ENCODE results near the gene G3BP2. TPM values are rescaled to one million over a fixed set of nuclear protein-coding genes. Genes with fewer than 3 reads are reported as not detected.

The G3BP2 gene
- polyA plus RNA-seq, 1 donor from 2014 or later = 332 TPM

DNA sequence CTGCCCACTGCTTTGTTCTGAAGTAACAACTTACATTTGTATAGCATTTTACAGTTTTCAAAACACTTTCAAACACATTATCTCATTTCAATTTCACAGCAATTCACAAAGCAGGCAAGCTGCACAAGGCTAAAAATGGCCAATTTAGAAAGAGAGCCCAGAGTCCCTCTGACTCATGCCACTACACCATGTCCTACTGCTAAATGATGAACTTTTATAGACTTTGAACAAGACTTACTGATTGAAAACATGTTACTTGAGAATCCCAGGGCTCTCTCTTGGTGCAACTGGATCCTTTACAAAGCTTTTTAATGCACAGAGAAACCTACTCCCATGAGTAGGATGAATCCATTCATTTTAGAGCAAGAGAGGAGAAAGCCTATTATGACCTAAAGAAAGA, 5.8 kb upstream of the G3BP2 start:
- H2AFZ ChIP-seq (ENCODE audit: low read depth, low read length) = no peak overlapping the region
- no peaks in the 10 kb centered on the region for H4K20me1 ChIP-seq (ENCODE audit: insufficient read depth)
- H3F3A ChIP-seq (ENCODE audit: insufficient read depth, low read length, poor library complexity, severe bottlenecking) = peaks cover 4% of the 10 kb centered on the region
- H3K9me3 ChIP-seq (ENCODE audit: low read length) = no peaks in the 10 kb centered on the region
- H3K27ac ChIP-seq (ENCODE audit: low read length) = no peak overlapping the region
- no peaks in the 10 kb centered on the region for H3K36me3 ChIP-seq (ENCODE audit: insufficient read depth, low read length)
- H3K9me2 ChIP-seq (ENCODE audit: insufficient read depth, low read length) = no peaks in the 10 kb centered on the region
- H3K4me3 ChIP-seq (ENCODE audit: low read length) = no peak overlapping the region
- H3K9ac ChIP-seq (ENCODE audit: low read length) = no peak overlapping the region
- no peaks in the 10 kb centered on the region for H3K27me3 ChIP-seq (ENCODE audit: insufficient read depth, low read depth, low read length)
- TF ChIP-seq EZH2 (IDR thresholded peaks at IDR 0.05; ENCODE audit: borderline replicate concordance, insufficient read depth, low read length, poor library complexity, severe bottlenecking) (no peak), SMC3 (conservative IDR thresholded peaks at IDR 0.05; ENCODE audit: poor library complexity) (no peak), MXI1 (conservative IDR thresholded peaks at IDR 0.05; ENCODE audit: poor library complexity, severe bottlenecking) (no peak), TAF1 (IDR thresholded peaks at IDR 0.05; ENCODE audit: low read depth) (no peak), RAD21 (conservative IDR thresholded peaks at IDR 0.05) (no peak), EP300 (conservative IDR thresholded peaks at IDR 0.05; ENCODE audit: poor library complexity, severe bottlenecking) (no peak), POLR2AphosphoS5 (IDR thresholded peaks at IDR 0.05) (no peak)
- TF ChIP-seq, protein P1, sequence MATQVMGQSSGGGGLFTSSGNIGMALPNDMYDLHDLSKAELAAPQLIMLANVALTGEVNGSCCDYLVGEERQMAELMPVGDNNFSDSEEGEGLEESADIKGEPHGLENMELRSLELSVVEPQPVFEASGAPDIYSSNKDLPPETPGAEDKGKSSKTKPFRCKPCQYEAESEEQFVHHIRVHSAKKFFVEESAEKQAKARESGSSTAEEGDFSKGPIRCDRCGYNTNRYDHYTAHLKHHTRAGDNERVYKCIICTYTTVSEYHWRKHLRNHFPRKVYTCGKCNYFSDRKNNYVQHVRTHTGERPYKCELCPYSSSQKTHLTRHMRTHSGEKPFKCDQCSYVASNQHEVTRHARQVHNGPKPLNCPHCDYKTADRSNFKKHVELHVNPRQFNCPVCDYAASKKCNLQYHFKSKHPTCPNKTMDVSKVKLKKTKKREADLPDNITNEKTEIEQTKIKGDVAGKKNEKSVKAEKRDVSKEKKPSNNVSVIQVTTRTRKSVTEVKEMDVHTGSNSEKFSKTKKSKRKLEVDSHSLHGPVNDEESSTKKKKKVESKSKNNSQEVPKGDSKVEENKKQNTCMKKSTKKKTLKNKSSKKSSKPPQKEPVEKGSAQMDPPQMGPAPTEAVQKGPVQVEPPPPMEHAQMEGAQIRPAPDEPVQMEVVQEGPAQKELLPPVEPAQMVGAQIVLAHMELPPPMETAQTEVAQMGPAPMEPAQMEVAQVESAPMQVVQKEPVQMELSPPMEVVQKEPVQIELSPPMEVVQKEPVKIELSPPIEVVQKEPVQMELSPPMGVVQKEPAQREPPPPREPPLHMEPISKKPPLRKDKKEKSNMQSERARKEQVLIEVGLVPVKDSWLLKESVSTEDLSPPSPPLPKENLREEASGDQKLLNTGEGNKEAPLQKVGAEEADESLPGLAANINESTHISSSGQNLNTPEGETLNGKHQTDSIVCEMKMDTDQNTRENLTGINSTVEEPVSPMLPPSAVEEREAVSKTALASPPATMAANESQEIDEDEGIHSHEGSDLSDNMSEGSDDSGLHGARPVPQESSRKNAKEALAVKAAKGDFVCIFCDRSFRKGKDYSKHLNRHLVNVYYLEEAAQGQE (IDR thresholded peaks at IDR 0.05; ENCODE audit: borderline replicate concordance) = no peak
- TF ChIP-seq, protein P2, sequence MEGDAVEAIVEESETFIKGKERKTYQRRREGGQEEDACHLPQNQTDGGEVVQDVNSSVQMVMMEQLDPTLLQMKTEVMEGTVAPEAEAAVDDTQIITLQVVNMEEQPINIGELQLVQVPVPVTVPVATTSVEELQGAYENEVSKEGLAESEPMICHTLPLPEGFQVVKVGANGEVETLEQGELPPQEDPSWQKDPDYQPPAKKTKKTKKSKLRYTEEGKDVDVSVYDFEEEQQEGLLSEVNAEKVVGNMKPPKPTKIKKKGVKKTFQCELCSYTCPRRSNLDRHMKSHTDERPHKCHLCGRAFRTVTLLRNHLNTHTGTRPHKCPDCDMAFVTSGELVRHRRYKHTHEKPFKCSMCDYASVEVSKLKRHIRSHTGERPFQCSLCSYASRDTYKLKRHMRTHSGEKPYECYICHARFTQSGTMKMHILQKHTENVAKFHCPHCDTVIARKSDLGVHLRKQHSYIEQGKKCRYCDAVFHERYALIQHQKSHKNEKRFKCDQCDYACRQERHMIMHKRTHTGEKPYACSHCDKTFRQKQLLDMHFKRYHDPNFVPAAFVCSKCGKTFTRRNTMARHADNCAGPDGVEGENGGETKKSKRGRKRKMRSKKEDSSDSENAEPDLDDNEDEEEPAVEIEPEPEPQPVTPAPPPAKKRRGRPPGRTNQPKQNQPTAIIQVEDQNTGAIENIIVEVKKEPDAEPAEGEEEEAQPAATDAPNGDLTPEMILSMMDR (IDR thresholded peaks at IDR 0.05; ENCODE audit: poor library complexity, severe bottlenecking) = no peak
- no peak overlapping the region for H3K4me2 ChIP-seq (ENCODE audit: low read length)
- no peaks in the 10 kb centered on the region for H3K79me2 ChIP-seq (replicated peaks; ENCODE audit: insufficient read depth, low read length)

DNA sequence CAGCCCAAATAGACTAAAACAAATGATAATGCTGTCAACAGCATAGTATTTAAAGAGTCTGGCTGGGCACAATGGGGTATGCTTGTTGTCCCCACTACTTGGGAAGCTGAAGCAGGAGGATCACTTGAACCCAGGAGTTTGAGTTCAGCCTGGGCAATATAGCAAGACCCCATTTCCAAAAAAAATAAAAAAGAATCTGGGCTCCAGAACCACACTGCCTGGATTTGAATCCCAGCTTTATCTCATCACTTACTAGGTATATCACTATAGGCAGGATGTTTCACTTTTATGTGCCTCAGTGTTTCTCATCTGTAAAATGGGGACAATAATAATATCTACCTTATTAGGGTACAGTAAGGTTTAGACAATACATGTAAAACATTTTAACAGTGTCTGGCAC, 5.3 kb upstream of the G3BP2 start:
- Histone ChIP-seq H3K4me2 (ENCODE audit: low read length) (no peak overlapping the region), H4K20me1 (ENCODE audit: insufficient read depth) (no peaks in the 10 kb centered on the region), H3F3A (ENCODE audit: insufficient read depth, low read length, poor library complexity, severe bottlenecking) (peaks cover 5% of the 10 kb centered on the region), H3K9me2 (ENCODE audit: insufficient read depth, low read length) (no peaks in the 10 kb centered on the region), H3K9me3 (ENCODE audit: low read length) (no peaks in the 10 kb centered on the region), H3K9ac (ENCODE audit: low read length) (no peak overlapping the region), H3K27me3 (ENCODE audit: insufficient read depth, low read depth, low read length) (no peaks in the 10 kb centered on the region), H3K79me2 (replicated peaks; ENCODE audit: insufficient read depth, low read length) (no peaks in the 10 kb centered on the region), H3K4me3 (ENCODE audit: low read length) (no peak overlapping the region), H2AFZ (ENCODE audit: low read depth, low read length) (no peak overlapping the region), H3K36me3 (ENCODE audit: insufficient read depth, low read length) (no peaks in the 10 kb centered on the region), H3K27ac (ENCODE audit: low read length) (no peak overlapping the region)
- TF ChIP-seq MXI1 (conservative IDR thresholded peaks at IDR 0.05; ENCODE audit: poor library complexity, severe bottlenecking) = no peak

DNA sequence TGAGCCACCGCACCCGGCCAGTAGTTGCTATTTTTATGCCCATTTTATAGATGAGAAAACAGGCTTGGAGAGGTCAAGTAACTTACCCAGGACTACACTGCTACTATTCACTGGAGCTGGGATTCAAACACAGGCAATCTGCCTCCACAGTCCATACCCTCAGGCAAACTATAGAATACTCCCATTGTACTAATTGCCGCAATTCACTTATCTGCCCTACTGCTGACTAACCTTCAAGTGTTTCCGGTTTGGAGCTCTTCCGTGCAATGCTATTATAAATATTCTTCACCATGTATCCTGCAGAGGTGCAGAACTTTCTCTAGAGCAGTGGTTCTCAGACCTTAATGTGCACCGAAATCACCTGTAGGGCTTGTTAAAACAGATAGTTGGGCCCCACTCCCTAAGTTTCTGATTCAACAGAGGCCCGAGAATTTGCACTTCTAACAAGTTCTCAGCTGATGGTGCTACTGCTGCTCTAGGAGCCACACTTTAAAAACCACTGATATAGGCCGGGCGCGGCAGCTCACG, 1.9 kb upstream of the G3BP2 start:
- Histone ChIP-seq H3K27me3 (ENCODE audit: insufficient read depth, low read depth, low read length) (no peaks in the 10 kb centered on the region), H4K20me1 (ENCODE audit: insufficient read depth) (peaks cover 13% of the 10 kb centered on the region), H3K4me2 (ENCODE audit: low read length) (no peak overlapping the region), H3K27ac (ENCODE audit: low read length) (no peak overlapping the region), H3K9me3 (ENCODE audit: low read length) (no peaks in the 10 kb centered on the region), H3K79me2 (replicated peaks; ENCODE audit: insufficient read depth, low read length) (peaks cover 23% of the 10 kb centered on the region), H3K9ac (ENCODE audit: low read length) (no peak overlapping the region), H3F3A (ENCODE audit: insufficient read depth, low read length, poor library complexity, severe bottlenecking) (peaks cover 10% of the 10 kb centered on the region), H3K36me3 (ENCODE audit: insufficient read depth, low read length) (no peaks in the 10 kb centered on the region), H2AFZ (ENCODE audit: low read depth, low read length) (no peak overlapping the region), H3K4me3 (ENCODE audit: low read length) (no peak overlapping the region), H3K9me2 (ENCODE audit: insufficient read depth, low read length) (no peaks in the 10 kb centered on the region)
- TF ChIP-seq TAF1 (IDR thresholded peaks at IDR 0.05; ENCODE audit: low read depth) (no peak), MXI1 (conservative IDR thresholded peaks at IDR 0.05; ENCODE audit: poor library complexity, severe bottlenecking) (no peak), POLR2AphosphoS5 (IDR thresholded peaks at IDR 0.05) (no peak), EZH2 (IDR thresholded peaks at IDR 0.05; ENCODE audit: borderline replicate concordance, insufficient read depth, low read length, poor library complexity, severe bottlenecking) (no peak), RAD21 (conservative IDR thresholded peaks at IDR 0.05) (no peak), EP300 (conservative IDR thresholded peaks at IDR 0.05; ENCODE audit: poor library complexity, severe bottlenecking) (no peak), SMC3 (conservative IDR thresholded peaks at IDR 0.05; ENCODE audit: poor library complexity) (no peak)
- TF ChIP-seq, protein P2 (IDR thresholded peaks at IDR 0.05; ENCODE audit: poor library complexity, severe bottlenecking) = no peak
- TF ChIP-seq, protein P1 (IDR thresholded peaks at IDR 0.05; ENCODE audit: borderline replicate concordance) = no peak

Data from neural cell (in vitro differentiated cells).